Natural killer cell (primary cell): ENCODE measurements around the gene PRPSAP2. TPM values are rescaled to one million over a fixed set of nuclear protein-coding genes. Genes with fewer than 3 reads are reported as not detected.

Source experiments
- ATAC-seq, 3 donors: fragments of 150-1000 bp in 2 of 3; fragments of 200-7000 bp in 1 of 3; cut with Tn5 transposase; 1 replicate in 1 of 3; 2 replicates in 2 of 3; pipeline ENCODE4 v1.10.0; 2021; ENCODE audit warnings: mild to moderate bottlenecking in 2 of 3, moderate library complexity in 2 of 3
- DNase-seq, 2 donors: peaks; one replicate each; pipeline versions ENCODE4 v3.0.0 to v3.0.0-alpha.2; 2013 to 2021; ENCODE audit warnings: mixed read lengths in 1 of 2
- H3K27ac ChIP-seq: one replicate; pipeline ENCODE4 v1.5.1; 2013; ENCODE audit warnings: mild to moderate bottlenecking, low read length
- H3K27me3 ChIP-seq: one replicate; pipeline ENCODE4 v1.6.1; 2013; ENCODE audit warnings: low read length; ENCODE audit not compliant: control insufficient read depth, insufficient read depth
- H3K36me3 ChIP-seq: one replicate; pipeline ENCODE4 v1.6.1; 2013; ENCODE audit warnings: low read length; ENCODE audit not compliant: control insufficient read depth, insufficient read depth
- H3K4me1 ChIP-seq: one replicate; pipeline ENCODE4 v1.6.1; 2013; ENCODE audit warnings: low read length; ENCODE audit not compliant: control insufficient read depth, insufficient read depth
- H3K4me3 ChIP-seq: one replicate; pipeline ENCODE4 v1.5.1; 2013; ENCODE audit warnings: low read length
- H3K9me3 ChIP-seq: one replicate; pipeline ENCODE4 v1.6.1; 2013; ENCODE audit warnings: low read length; ENCODE audit not compliant: control insufficient read depth, insufficient read depth
- H3K27ac Mint-ChIP-seq, 2 donors: one replicate each; pipeline ENCODE4 v1.8.0; 2022; ENCODE audit warnings: mild to moderate bottlenecking in 2 of 2, mixed read lengths in 2 of 2, moderate library complexity in 1 of 2
- H3K27me3 Mint-ChIP-seq, 2 donors: one replicate each; pipeline ENCODE4 v1.8.0; 2022; ENCODE audit warnings: low read depth in 2 of 2, mixed read lengths in 2 of 2
- H3K36me3 Mint-ChIP-seq: one replicate; pipeline ENCODE4 v1.8.0; 2022; ENCODE audit warnings: mixed read lengths
- H3K4me1 Mint-ChIP-seq, 2 donors: one replicate each; pipeline ENCODE4 v1.8.0; 2022; ENCODE audit warnings: mixed read lengths in 2 of 2
- H3K4me3 Mint-ChIP-seq: one replicate; pipeline ENCODE4 v1.8.0; 2022; ENCODE audit warnings: mild to moderate bottlenecking, moderate library complexity, mixed read lengths
- H3K9me3 Mint-ChIP-seq, 2 donors: one replicate each; pipeline ENCODE4 v1.8.0; 2022; ENCODE audit warnings: mixed read lengths in 2 of 2
- whole genome bisulfite sequencing: methylation state at CpG from one replicate; pipeline ENCODE4 v1.1.7; 2013; ENCODE audit warnings: missing lambda C conversion rate; ENCODE audit not compliant: insufficient coverage; 5-methylcytosine and 5-hydroxymethylcytosine counted together
- intact Hi-C: fragments of 100-400 bp; cut with micrococcal nuclease; formaldehyde crosslinking; loops from one replicate; pipeline ENCODE4 v1.14.2; 2022
- total RNA-seq, 4 donors: library from RNA; stranded (reverse); fragments of 120-200 nt in 1 of 4; gene quantifications; one replicate each; pipeline versions ENCODE4 v1.2.3 to v1.2.4, GENCODE V29; 2013 to 2022
- TF ChIP-seq, protein P1 (sequence below): fragments of 200-600 bp; IDR thresholded peaks from one replicate; pipeline ENCODE4 v1.8.0; 2022; ENCODE audit warnings: antibody characterized with exemption

PRPSAP2 gene
- total RNA-seq, 3 donors from 2014 or later (not counting 1 experiment from before 2014, with no cell fraction given): 33.4 to 48.2 (median 33.8) TPM

DNA sequence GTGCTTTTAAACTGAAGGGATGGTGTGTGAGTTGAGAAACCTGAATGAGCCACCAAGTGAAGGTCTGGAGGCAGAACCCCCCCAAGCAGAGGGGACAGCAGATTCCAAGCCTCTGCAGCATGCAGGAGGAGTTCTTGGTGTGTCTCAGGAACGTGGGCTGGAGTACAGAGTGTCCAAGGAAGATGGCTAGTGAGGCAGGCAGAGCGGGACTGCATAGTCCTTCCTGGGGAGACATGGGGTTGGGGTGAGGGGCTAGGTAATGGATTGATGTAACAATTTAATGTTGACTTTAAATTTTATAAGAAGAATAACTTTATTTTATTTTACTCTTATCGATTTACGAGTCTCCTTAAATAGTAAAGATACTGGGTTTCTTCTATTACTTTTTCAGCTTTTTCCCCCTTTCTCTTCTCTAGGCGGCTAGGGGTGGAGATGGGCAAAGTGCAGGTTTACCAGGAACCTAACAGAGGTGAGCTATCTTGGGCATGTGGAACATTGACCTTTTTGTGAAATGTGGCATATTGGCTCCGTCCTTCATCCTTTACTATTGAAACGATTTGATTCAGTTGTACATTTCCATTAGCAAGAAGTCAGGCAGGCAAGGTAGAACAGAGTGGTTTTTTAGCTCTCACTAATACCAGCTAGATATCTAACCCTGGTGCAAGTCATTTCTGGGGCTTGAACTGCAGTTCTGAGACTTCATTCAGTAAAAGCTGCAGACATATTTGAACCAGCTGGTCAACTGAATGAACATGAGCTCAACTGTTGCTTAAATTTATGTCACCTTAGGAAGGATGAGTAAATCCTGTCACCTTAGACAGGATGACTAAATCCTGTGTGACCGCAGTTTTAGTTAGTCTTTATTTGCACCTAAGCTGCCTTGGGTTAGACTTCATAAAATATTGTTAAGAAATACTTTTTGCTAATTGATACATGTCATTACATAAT lies 9.2 kb downstream of the PRPSAP2 start:
- Mint-ChIP-seq H3K4me1 (peaks cover 5 to 9% of the 10 kb centered on the region in 2 donors), H3K9me3 (no peaks in the 10 kb centered on the region), H3K4me3 (no peak overlapping the region), H3K27me3 (no peaks in the 10 kb centered on the region), H3K27ac (no peak overlapping the region), H3K36me3 (peaks cover 10% of the 10 kb centered on the region)
- H3K27me3 ChIP-seq: no peaks in the 10 kb centered on the region
- H3K4me3 ChIP-seq: no peak overlapping the region
- 89% methylated on average over 4 of the region's 8 CpGs for WGBS
- peaks cover 22% of the 10 kb centered on the region for H3K36me3 ChIP-seq
- H3K9me3 ChIP-seq: no peaks in the 10 kb centered on the region
- H3K4me1 ChIP-seq: no peaks in the 10 kb centered on the region
- no peak overlapping the region for H3K27ac ChIP-seq
- ATAC-seq (no peak), DNase-seq (no peak)
- TF ChIP-seq, protein P1, sequence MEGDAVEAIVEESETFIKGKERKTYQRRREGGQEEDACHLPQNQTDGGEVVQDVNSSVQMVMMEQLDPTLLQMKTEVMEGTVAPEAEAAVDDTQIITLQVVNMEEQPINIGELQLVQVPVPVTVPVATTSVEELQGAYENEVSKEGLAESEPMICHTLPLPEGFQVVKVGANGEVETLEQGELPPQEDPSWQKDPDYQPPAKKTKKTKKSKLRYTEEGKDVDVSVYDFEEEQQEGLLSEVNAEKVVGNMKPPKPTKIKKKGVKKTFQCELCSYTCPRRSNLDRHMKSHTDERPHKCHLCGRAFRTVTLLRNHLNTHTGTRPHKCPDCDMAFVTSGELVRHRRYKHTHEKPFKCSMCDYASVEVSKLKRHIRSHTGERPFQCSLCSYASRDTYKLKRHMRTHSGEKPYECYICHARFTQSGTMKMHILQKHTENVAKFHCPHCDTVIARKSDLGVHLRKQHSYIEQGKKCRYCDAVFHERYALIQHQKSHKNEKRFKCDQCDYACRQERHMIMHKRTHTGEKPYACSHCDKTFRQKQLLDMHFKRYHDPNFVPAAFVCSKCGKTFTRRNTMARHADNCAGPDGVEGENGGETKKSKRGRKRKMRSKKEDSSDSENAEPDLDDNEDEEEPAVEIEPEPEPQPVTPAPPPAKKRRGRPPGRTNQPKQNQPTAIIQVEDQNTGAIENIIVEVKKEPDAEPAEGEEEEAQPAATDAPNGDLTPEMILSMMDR: no peak
- intact Hi-C loops: no loop called here

- Histone ChIP-seq H3K4me3 (no peak overlapping the region), H3K27ac (no peak overlapping the region), H3K4me1 (no peaks in the 10 kb centered on the region), H3K9me3 (no peaks in the 10 kb centered on the region), H3K27me3 (no peaks in the 10 kb centered on the region), H3K36me3 (peaks cover 63% of the 10 kb centered on the region)
- H3K27ac Mint-ChIP-seq: no peak overlapping the region
- H3K27me3 Mint-ChIP-seq: no peaks in the 10 kb centered on the region
- peaks cover 9% of the 10 kb centered on the region for H3K36me3 Mint-ChIP-seq
- H3K4me1 Mint-ChIP-seq: peaks cover 0 to 7% of the 10 kb centered on the region in 2 donors
- WGBS: 95% methylated on average over 6 of the region's 6 CpGs
- DNase-seq: no peak
- H3K4me3 Mint-ChIP-seq: no peak overlapping the region
- ATAC-seq: no peak
- TF ChIP-seq, protein P1: no peak
- no peaks in the 10 kb centered on the region for H3K9me3 Mint-ChIP-seq
- intact Hi-C loops: no loop called here
These were observed 19.2 kb downstream of the PRPSAP2 start for GRCh38 chr17:18877104-18877645.

GRCh38 chr17:18888766-18889290 lies 30.9 kb downstream of the PRPSAP2 start:
- Histone ChIP-seq H3K27me3 (no peaks in the 10 kb centered on the region), H3K9me3 (no peaks in the 10 kb centered on the region), H3K27ac (no peak overlapping the region), H3K4me1 (no peaks in the 10 kb centered on the region), H3K4me3 (no peak overlapping the region), H3K36me3 (peaks cover 28% of the 10 kb centered on the region)
- Mint-ChIP-seq H3K9me3 (no peaks in the 10 kb centered on the region), H3K36me3 (peaks cover 17% of the 10 kb centered on the region), H3K27ac (no peak overlapping the region), H3K4me1 (no peaks in the 10 kb centered on the region), H3K27me3 (no peaks in the 10 kb centered on the region), H3K4me3 (no peak overlapping the region)
- DNase-seq (no peak), ATAC-seq (no peak)
- intact Hi-C loops: no loop called here
- 89% methylated on average over 4 of the region's 9 CpGs for WGBS
- TF ChIP-seq, protein P1: no peak
